Mammary epithelial cell (primary cell): ENCODE data around the gene LRMDA.

Experiments
- EZH2 ChIP-seq: IDR thresholded peaks from 2 replicates; pipeline ENCODE4 v1.6.1; 2012; ENCODE audit warnings: low read length, inconsistent platforms, borderline replicate concordance
- TF ChIP-seq, protein P1 (sequence below), 2 donors: IDR thresholded peaks in 1 of 2; conservative IDR thresholded peaks in 1 of 2; 2 replicates each; pipeline ENCODE4 v1.5.1; 2011 to 2012; ENCODE audit warnings: inconsistent platforms in 2 of 2, low read length in 2 of 2, mild to moderate bottlenecking in 2 of 2, control low read depth in 1 of 2, low read depth in 1 of 2; ENCODE audit not compliant: insufficient read depth in 1 of 2; ENCODE audit errors: extremely low read depth in 1 of 2

DNA sequence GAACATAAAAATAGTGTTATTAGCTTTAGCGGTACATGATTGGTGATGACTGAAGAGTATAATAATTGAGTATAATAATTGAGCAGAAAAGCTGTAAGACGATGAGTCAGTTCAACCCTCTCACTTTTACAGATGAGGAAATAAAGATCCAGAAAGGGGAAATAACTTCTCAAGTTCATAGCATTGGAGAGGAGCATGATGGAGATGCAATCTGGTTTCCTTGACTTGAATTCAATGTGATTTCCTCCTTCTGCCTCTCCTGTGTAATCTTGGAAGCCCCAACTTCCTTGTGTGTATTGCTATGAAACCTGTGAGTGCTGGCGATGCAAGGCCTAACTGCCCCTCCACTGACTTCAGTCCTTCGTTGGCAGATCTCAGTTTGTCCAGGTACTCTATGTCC is 265.1 kb downstream of the LRMDA start:
- TF ChIP-seq, protein P1, sequence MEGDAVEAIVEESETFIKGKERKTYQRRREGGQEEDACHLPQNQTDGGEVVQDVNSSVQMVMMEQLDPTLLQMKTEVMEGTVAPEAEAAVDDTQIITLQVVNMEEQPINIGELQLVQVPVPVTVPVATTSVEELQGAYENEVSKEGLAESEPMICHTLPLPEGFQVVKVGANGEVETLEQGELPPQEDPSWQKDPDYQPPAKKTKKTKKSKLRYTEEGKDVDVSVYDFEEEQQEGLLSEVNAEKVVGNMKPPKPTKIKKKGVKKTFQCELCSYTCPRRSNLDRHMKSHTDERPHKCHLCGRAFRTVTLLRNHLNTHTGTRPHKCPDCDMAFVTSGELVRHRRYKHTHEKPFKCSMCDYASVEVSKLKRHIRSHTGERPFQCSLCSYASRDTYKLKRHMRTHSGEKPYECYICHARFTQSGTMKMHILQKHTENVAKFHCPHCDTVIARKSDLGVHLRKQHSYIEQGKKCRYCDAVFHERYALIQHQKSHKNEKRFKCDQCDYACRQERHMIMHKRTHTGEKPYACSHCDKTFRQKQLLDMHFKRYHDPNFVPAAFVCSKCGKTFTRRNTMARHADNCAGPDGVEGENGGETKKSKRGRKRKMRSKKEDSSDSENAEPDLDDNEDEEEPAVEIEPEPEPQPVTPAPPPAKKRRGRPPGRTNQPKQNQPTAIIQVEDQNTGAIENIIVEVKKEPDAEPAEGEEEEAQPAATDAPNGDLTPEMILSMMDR (conservative IDR thresholded peaks at IDR 0.05 in 1 of 2, IDR thresholded peaks at IDR 0.05 in 1 of 2; ENCODE audit: extremely low read depth in 1 of 2, insufficient read depth in 1 of 2, low read depth in 1 of 2, low read length in 2 of 2), result no peak
- TF ChIP-seq EZH2, result no peak
